GM19395 (cell line): ENCODE measurements around the gene PHF3.

Experiments used
- ATAC-seq: cut with Tn5 transposase; IDR thresholded peaks from one replicate; pipeline ENCODE4 v1.9.1; 2021; ENCODE audit warnings: mild to moderate bottlenecking, moderate library complexity; ENCODE audit not compliant: unreplicated experiment

The PHF3 gene

GRCh38 chr6:63635588-63636517 lies at the start of gene PHF3:
PHF3 (plus strand) TSS chr6:63635802; CDS start chr6:63646552, 10,750 bp downstream.
- ATAC-seq = peak; percentile 83

- ATAC-seq = no peak
Measured at GRCh38 chr6:63589952-63590411, 45.6 kb upstream of the PHF3 start.

- ATAC-seq = no peak
Measured at GRCh38 chr6:63592886-63593285, 42.7 kb upstream of the PHF3 start.

- peak; percentile 1 for ATAC-seq
Measured at GRCh38 chr6:63597141-63598048, 38.2 kb upstream of the PHF3 start.

- peak; percentile 99 for ATAC-seq
Measured at GRCh38 chr6:63598049-63599036, 37.3 kb upstream of the PHF3 start.

GRCh38 chr6:63599243-63599642 lies 36.4 kb upstream of the PHF3 start:
- ATAC-seq = no peak

- ATAC-seq = no peak
Measured at GRCh38 chr6:63600136-63600535, 35.5 kb upstream of the PHF3 start.

- ATAC-seq = no peak
Measured at GRCh38 chr6:63609231-63609630, 26.4 kb upstream of the PHF3 start.

- ATAC-seq = no peak
Measured at GRCh38 chr6:63610944-63611343, 24.7 kb upstream of the PHF3 start.

GRCh38 chr6:63611560-63611959 lies 24.0 kb upstream of the PHF3 start:
- no peak for ATAC-seq

GRCh38 chr6:63615590-63615989 lies 20.0 kb upstream of the PHF3 start:
- ATAC-seq = no peak

GRCh38 chr6:63624091-63624490 lies 11.5 kb upstream of the PHF3 start:
- no peak for ATAC-seq

GRCh38 chr6:63630466-63630865 lies 5.1 kb upstream of the PHF3 start:
- no peak for ATAC-seq

- ATAC-seq = no peak
Measured at GRCh38 chr6:63634630-63635029, 972 bp upstream of the PHF3 start.

GRCh38 chr6:63635215-63635587 lies 401 bp upstream of the PHF3 start:
- peak; percentile 42 for ATAC-seq

GRCh38 chr6:63636518-63637021 lies 968 bp downstream of the PHF3 start:
- peak; percentile 16 for ATAC-seq

GRCh38 chr6:63637865-63638445 lies 2.4 kb downstream of the PHF3 start:
- no peak for ATAC-seq

- ATAC-seq = no peak
Measured at GRCh38 chr6:63640062-63640461, 4.5 kb downstream of the PHF3 start.

- peak; percentile 56 for ATAC-seq
Measured at GRCh38 chr6:63643862-63644261, 8.3 kb downstream of the PHF3 start.
